ENCODE measurements around the gene MAFG.

The MAFG gene

GRCh38 chr17:81868674-81869220 is 58.8 kb downstream of the MAFG start:
- ATAC-seq: no peak

More at GRCh38 chr17:81868674-81869220, 58.8 kb downstream of the MAFG start:
- DNase-seq: peak; percentile 37

Measured in stimulated activated naive CD8-positive, alpha-beta T cell treated with anti-CD3 and anti-CD28 coated beads, Interleukin-15, Interleukin-2, amounts not matched to agents 100 U/mL and 50 U/mL, for 24 hours (primary cell).